ENCODE results near the gene MVB12B. TPM values are rescaled to one million over a fixed set of nuclear protein-coding genes. Genes with fewer than 3 reads are reported as not detected.

MVB12B gene
- total RNA-seq, 1 donor from 2014 or later, result 12.8 TPM

DNA sequence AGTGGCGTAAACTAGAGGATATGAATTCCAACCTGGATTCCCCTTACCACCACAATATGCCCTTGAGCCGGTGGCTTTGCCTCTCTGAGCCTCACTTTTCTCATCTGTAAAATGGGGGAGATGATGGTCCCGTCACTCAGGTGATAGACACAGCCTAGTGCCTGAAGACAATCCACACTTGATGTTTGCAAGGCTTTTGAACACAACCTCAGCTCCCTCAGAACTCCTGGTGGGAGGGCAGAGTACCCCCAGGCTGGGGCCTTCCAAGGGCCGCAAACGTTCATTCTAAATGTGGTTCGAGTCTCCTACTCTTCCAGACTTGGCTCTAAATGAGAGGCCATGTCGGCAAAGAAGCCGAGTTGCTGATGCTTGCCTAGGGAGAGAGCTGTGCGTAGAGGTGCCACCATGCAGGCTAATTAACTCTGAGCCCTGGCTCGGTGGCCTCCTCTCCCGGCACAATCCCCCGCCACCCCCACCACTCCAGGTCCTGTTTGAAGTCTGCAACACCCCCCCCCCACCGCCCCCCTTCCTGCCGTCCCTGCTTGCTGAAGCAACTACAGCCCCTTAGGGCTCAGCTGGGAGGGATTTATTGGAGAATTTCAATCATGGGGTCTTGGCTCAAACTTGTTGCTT, 189.4 kb downstream of the MVB12B start:
- no peak overlapping the region for H3K27ac Mint-ChIP-seq (ENCODE audit: unreplicated experiment)
- no peak overlapping the region for H3K4me3 ChIP-seq (ENCODE audit: insufficient read depth, low read depth, low read length)
- no peak overlapping the region for H3K27ac ChIP-seq (ENCODE audit: low read depth, low read length)
- H3K79me2 ChIP-seq (ENCODE audit: insufficient read depth, low read length), result no peaks in the 10 kb centered on the region
- no peak overlapping the region for H2AFZ ChIP-seq (ENCODE audit: low read depth, low read length)
- H3K4me2 ChIP-seq (ENCODE audit: low read length), result no peak overlapping the region
- H3K4me3 Mint-ChIP-seq (ENCODE audit: unreplicated experiment), result no peak overlapping the region
- no peaks in the 10 kb centered on the region for H3K9me3 ChIP-seq (ENCODE audit: insufficient read depth, low read depth, low read length)
- H3K27me3 Mint-ChIP-seq (ENCODE audit: low read depth, unreplicated experiment), result peaks cover 26% of the 10 kb centered on the region
- H3K9me3 Mint-ChIP-seq (ENCODE audit: unreplicated experiment), result no peaks in the 10 kb centered on the region
- peaks cover 44% of the 10 kb centered on the region for H3K27me3 ChIP-seq (ENCODE audit: insufficient read depth, low read length)
- peaks cover 7% of the 10 kb centered on the region for H3K4me1 Mint-ChIP-seq (ENCODE audit: low read depth, unreplicated experiment)
- FAIRE-seq (no peak), DNase-seq (ENCODE audit: low read depth) (no peak)
- peaks cover 7% of the 10 kb centered on the region for H3K4me1 ChIP-seq (ENCODE audit: insufficient read depth, low read length)
- no peaks in the 10 kb centered on the region for H4K20me1 ChIP-seq (ENCODE audit: insufficient read depth, low read length)
- no peaks in the 10 kb centered on the region for H3K36me3 ChIP-seq (ENCODE audit: insufficient read depth, low read length)
- TF ChIP-seq, protein P1, sequence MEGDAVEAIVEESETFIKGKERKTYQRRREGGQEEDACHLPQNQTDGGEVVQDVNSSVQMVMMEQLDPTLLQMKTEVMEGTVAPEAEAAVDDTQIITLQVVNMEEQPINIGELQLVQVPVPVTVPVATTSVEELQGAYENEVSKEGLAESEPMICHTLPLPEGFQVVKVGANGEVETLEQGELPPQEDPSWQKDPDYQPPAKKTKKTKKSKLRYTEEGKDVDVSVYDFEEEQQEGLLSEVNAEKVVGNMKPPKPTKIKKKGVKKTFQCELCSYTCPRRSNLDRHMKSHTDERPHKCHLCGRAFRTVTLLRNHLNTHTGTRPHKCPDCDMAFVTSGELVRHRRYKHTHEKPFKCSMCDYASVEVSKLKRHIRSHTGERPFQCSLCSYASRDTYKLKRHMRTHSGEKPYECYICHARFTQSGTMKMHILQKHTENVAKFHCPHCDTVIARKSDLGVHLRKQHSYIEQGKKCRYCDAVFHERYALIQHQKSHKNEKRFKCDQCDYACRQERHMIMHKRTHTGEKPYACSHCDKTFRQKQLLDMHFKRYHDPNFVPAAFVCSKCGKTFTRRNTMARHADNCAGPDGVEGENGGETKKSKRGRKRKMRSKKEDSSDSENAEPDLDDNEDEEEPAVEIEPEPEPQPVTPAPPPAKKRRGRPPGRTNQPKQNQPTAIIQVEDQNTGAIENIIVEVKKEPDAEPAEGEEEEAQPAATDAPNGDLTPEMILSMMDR (IDR thresholded peaks at IDR 0.05; ENCODE audit: insufficient read depth, low read depth, low read length), result no peak
- no peak for TF ChIP-seq EZH2 (IDR thresholded peaks at IDR 0.05; ENCODE audit: insufficient read depth, low read length)
- H3K9ac ChIP-seq (ENCODE audit: low read length), result no peak overlapping the region
- no peaks in the 10 kb centered on the region for H3K36me3 Mint-ChIP-seq (ENCODE audit: low read depth, unreplicated experiment)

DNA sequence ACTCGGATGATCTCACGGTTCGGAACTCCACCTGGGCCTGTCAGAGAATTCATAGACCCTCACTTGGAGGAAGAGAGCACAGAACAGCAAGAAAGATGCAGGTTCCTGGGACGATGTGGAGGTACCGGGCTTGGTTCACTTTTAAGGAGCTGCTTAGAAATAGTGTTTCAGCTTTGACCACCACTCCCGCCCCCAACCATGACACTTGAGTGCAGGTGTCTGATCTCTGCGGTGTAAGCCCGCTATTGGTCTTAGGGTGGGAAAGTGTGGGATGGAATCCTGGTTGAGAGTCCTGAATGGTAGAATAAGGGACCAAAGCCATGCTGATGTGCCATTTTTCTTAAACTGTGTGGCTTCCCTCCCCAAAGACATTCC, 189.9 kb downstream of the MVB12B start:
- H3K9me3 ChIP-seq (ENCODE audit: insufficient read depth, low read depth, low read length), result no peaks in the 10 kb centered on the region
- TF ChIP-seq EZH2 (IDR thresholded peaks at IDR 0.05; ENCODE audit: insufficient read depth, low read length), result no peak
- TF ChIP-seq, protein P1 (IDR thresholded peaks at IDR 0.05; ENCODE audit: insufficient read depth, low read depth, low read length), result no peak
- no peak overlapping the region for H3K27ac ChIP-seq (ENCODE audit: low read depth, low read length)
- no peaks in the 10 kb centered on the region for H3K79me2 ChIP-seq (ENCODE audit: insufficient read depth, low read length)
- H4K20me1 ChIP-seq (ENCODE audit: insufficient read depth, low read length), result no peaks in the 10 kb centered on the region
- Mint-ChIP-seq H3K36me3 (ENCODE audit: low read depth, unreplicated experiment) (no peaks in the 10 kb centered on the region), H3K4me1 (ENCODE audit: low read depth, unreplicated experiment) (peaks cover 7% of the 10 kb centered on the region), H3K27me3 (ENCODE audit: low read depth, unreplicated experiment) (peaks cover 26% of the 10 kb centered on the region), H3K27ac (ENCODE audit: unreplicated experiment) (no peak overlapping the region), H3K9me3 (ENCODE audit: unreplicated experiment) (no peaks in the 10 kb centered on the region), H3K4me3 (ENCODE audit: unreplicated experiment) (no peak overlapping the region)
- H3K4me3 ChIP-seq (ENCODE audit: insufficient read depth, low read depth, low read length), result peak overlapping the region; percentile 50
- FAIRE-seq, result no peak
- H3K27me3 ChIP-seq (ENCODE audit: insufficient read depth, low read length), result peaks cover 47% of the 10 kb centered on the region
- H3K36me3 ChIP-seq (ENCODE audit: insufficient read depth, low read length), result no peaks in the 10 kb centered on the region
- peak overlapping the region; percentile 44 for H2AFZ ChIP-seq (ENCODE audit: low read depth, low read length)
- H3K4me2 ChIP-seq (ENCODE audit: low read length), result peak overlapping the region; percentile 87
- no peak overlapping the region for H3K9ac ChIP-seq (ENCODE audit: low read length)
- no peak for DNase-seq (ENCODE audit: low read depth)
- H3K4me1 ChIP-seq (ENCODE audit: insufficient read depth, low read length), result peaks cover 7% of the 10 kb centered on the region

Data from astrocyte (in vitro differentiated cells and primary cell).